Measurements from ENCODE around the gene ETHE1.

GRCh38 chr19:43479961-43480561 lies 46.9 kb downstream of the ETHE1 start:
- no peak for TF ChIP-seq POLR2A (IDR thresholded peaks at IDR 0.05; ENCODE audit: low read length)
- TF ChIP-seq NPAS2 (CRISPR knock-in tag; IDR thresholded peaks at IDR 0.05; ENCODE audit: borderline replicate concordance) = no peak
- no peak for TF ChIP-seq PHF8 (IDR thresholded peaks at IDR 0.05; ENCODE audit: borderline replicate concordance, low read depth)
